Activated T-cell treated with anti-CD3 and anti-CD28 coated beads for 24 hours (primary cell): ENCODE measurements around the gene DOK6.

Source experiments
- DNase-seq: peaks from one replicate; pipeline ENCODE4 v3.0.0-alpha.2; 2020; ENCODE audit warnings: low read depth

DOK6 gene

GRCh38 chr18:69689121-69689759 is 288.6 kb downstream of the DOK6 start:
- DNase-seq, result no peak

GRCh38 chr18:69691008-69691760 is 290.5 kb downstream of the DOK6 start:
- DNase-seq, result no peak

GRCh38 chr18:69697069-69697468 is 296.4 kb downstream of the DOK6 start:
- DNase-seq, result no peak

GRCh38 chr18:69697689-69698088 is 297.0 kb downstream of the DOK6 start:
- no peak for DNase-seq

GRCh38 chr18:69701305-69701704 is 300.6 kb downstream of the DOK6 start:
- no peak for DNase-seq

- no peak for DNase-seq
Measured at GRCh38 chr18:69703461-69703860, 302.8 kb downstream of the DOK6 start.

GRCh38 chr18:69705987-69706386 is 305.3 kb downstream of the DOK6 start:
- no peak for DNase-seq

- no peak for DNase-seq
Measured at GRCh38 chr18:69708844-69709243, 308.2 kb downstream of the DOK6 start.

GRCh38 chr18:69715191-69715795 is 314.6 kb downstream of the DOK6 start:
- no peak for DNase-seq

- DNase-seq, result no peak
Measured at GRCh38 chr18:69717586-69717985, 316.9 kb downstream of the DOK6 start.

GRCh38 chr18:69718912-69719547 is 318.3 kb downstream of the DOK6 start:
- DNase-seq, result no peak

GRCh38 chr18:69720422-69720821 is 319.7 kb downstream of the DOK6 start:
- no peak for DNase-seq

GRCh38 chr18:69723434-69723833 is 322.7 kb downstream of the DOK6 start:
- no peak for DNase-seq

GRCh38 chr18:69725009-69725408 is 324.3 kb downstream of the DOK6 start:
- no peak for DNase-seq

- DNase-seq, result no peak
Measured at GRCh38 chr18:69725855-69726508, 325.3 kb downstream of the DOK6 start.

- no peak for DNase-seq
Measured at GRCh38 chr18:69727912-69728572, 327.4 kb downstream of the DOK6 start.

GRCh38 chr18:69730664-69731063 is 330.0 kb downstream of the DOK6 start:
- DNase-seq, result no peak

GRCh38 chr18:69734536-69734935 is 333.8 kb downstream of the DOK6 start:
- DNase-seq, result no peak

- DNase-seq, result no peak
Measured at GRCh38 chr18:69736730-69737129, 336.0 kb downstream of the DOK6 start.

GRCh38 chr18:69737851-69738250 is 337.2 kb downstream of the DOK6 start:
- no peak for DNase-seq

GRCh38 chr18:69747388-69747787 is 346.7 kb downstream of the DOK6 start:
- DNase-seq, result no peak
